NCI-H226 (cell line): ENCODE data around the gene TMEM63B.
"Not testable (repeated sequence)": the region's sequence is repeated elsewhere in the genome, so short reads cannot be mapped to it uniquely, and the experiment has no call there.

Experiments used
- DNase-seq: peaks from one replicate; pipeline ENCODE4 v3.0.0-alpha.2; 2015

TMEM63B gene

DNA sequence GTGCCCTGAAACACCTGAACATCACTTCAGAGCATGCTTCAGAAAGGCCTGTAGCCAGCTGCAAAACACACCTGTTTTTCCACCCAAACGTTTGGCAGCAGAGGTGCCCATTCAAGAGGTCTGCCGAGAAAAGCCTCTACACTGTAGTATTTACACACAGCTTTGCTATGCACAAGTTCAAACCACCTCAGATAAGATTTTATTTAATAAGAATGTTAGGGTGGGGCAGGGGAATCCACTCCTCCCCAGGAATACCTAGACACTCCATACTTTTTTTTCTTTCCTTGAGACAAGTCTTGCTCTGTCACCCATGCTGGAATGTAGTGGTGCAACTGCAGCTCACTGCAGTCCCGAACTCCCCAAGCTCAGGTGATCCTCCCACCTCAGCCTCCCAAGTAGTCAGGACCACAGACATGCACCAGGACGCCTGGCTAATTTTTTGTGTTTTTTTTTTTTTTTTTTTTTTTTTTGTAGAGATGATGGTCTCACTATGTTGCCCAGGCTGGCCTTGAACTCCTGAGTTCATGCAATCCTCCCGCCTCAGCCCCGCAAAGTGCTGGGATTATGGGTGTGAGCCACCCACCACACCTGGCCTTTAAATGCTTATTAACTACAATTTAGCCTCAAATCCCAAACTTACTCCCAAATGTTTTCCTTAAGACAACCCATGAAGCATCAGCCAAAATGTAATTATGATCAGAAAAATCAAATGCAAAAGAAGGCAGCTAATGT lies 9.8 kb upstream of the TMEM63B start:
- DNase-seq, result peak; percentile 96

DNA sequence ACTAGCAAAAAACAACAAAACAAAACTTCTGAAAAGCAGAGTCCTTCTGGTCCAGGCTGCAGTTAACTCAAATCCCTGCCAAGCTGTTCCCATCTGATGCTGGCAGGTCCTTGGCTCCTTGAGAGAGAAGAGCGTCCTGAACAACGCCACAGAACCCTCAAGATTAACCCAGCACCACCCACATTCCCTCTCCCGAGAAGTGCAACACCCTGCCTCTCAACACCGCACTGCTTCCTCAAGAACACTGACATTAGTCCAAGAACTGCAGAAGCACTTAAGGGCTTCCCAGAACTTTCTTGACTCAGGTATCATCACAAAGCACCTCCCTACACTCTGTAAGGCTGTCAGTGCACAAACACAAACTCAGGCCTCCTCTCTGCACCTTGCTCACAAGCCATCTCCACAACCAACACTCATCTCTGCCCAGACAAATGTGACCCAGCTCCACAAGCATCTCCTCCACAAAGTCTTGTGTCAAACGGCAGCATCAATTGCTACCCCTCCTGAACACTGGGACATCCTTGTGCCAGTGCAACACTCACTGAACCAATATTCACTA lies 7.6 kb upstream of the TMEM63B start:
- DNase-seq, result no peak

DNA sequence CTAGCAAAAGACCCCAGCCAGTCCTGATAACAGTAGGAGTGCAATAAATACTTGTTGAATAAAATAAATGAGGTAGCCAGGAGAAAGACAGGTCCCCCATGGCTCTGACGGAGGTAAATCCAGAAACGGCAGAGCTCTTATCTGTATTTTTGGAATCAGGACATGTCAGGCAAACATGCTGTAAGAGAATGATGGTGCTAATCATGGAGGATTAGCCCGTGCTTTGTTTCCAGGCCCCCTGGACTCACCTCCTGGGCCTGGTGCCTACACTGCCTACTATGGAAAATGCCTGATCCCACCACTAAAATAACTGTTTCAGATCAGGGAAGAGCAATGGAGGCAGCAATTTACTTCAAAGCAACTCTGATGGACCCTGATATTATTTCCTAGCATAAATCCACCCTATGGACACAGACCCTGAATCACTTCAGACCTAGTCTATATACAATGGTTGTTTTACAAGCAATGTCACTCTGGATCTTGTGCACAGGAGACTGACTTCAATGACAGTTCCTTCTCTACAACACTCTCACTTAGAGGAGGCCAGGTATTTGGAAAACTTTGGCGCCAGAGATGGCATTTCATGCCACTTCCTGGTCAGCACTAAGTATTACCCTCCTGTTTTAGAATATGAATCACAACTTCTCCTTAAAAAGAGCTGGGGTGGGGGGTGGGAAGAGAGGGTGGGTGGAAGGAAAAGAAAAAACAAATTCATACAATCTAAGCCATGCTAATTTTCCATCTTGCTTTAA lies 6.5 kb upstream of the TMEM63B start:
- DNase-seq, result no peak

DNA sequence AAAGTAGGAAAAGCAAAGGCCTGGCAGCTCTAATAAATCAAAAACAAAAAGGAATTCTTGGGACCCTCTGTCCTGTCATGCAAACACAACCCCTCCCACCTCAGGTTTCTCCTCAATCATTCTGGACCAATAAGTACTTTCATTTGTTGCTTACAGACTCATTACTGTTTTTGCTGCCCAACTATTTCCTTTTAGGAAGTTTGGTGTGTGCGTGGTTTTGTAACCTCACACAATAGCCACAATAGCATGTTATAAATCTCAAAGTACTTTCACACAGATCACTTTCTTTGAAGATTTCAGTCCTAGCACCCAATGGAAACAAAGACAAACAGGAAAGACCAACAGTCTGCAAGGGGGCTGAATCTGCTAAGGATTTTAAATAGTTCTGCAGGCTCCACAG lies 4.6 kb upstream of the TMEM63B start:
- no peak for DNase-seq

DNA sequence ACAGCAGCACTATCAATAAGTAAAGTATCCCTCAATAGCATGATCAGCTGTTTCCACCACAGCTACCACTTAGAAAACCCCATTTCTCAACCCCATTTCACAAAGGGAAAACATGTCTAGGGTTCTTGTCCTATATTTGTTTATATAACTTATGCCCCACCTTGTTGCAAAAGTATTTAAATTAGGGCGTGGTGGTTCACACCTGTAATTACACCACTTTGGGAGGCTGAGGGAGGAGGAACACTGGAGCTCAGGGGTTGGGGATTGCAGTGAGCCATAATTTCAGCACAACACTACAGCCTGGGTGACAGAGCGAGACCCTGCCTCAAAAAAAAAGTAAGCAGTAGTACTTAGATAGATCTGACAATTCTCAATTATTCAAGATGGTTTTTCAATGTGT lies 3.8 kb upstream of the TMEM63B start:
- no peak for DNase-seq

GRCh38 chr6:44126320-44127149 lies 819 bp upstream of the TMEM63B start:
- DNase-seq, result peak; percentile 72

GRCh38 chr6:44128020-44128917 lies 915 bp downstream of the TMEM63B start:
- no peak for DNase-seq

DNA sequence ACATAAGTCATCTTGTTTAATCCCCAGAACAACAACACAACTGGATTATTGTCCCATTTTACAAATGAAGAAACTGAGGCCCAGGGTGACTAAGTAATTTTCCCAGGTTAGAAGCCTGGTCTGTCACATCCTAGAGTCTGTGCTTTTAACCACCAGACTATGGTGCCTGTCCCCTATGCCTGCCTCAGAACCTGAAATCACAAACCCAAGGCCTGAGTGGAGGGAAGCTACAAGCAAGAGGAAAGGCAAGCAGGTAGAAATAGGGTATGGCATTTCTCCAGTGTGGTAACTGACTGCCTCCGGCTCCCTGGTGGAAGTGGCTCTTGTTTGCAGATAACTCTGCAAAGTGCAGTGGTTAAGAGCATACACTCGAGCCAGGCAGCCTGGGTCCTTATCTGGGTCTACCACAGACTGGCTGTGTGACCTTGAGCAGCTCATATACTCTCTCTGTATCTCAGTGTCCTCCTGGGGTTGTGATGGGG lies 2.5 kb downstream of the TMEM63B start:
- no peak for DNase-seq

DNA sequence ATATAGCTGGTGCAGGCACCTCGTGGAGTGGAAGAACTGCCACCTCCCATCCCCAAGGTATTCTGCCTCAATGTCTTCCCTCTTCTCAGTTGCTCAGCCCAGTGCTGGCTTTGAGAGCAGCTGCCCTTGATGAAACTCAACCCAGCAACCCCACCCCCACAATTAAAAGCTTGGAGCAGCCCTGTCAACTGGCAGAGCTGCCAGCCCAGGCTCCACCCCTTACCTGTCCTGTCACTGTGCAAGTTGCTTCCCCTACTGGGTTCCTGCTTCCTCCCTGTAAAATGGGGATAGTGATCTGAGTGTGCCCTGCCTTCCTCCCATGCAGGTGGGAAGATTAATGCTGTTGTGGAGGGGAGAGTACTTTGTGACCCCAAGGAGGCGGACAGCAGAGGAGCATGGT lies 4.5 kb downstream of the TMEM63B start:
- DNase-seq, result no peak

DNA sequence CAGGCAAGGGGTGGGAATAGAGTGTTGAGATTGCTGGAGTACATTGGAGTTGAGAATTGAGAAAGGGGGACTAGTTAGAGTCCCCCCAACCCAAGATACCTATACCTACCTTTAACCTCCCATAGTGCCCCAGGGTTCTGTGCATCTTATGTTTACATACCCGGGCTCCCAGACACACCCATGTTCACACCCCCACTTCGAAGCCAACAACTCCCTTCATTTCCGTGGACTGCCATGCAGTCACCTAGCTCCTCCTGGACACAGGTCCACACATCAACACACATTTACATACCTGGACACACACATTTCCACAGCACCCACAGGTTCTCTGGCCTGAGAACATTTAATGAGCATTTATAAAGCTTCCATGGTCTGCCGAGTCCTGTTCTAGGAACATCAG lies 5.1 kb downstream of the TMEM63B start:
- DNase-seq, result no peak

- DNase-seq, result peak; percentile 33
Measured at GRCh38 chr6:44133003-44133931, 5.9 kb downstream of the TMEM63B start.

- no peak for DNase-seq
Measured at GRCh38 chr6:44133981-44134711, 6.8 kb downstream of the TMEM63B start.

DNA sequence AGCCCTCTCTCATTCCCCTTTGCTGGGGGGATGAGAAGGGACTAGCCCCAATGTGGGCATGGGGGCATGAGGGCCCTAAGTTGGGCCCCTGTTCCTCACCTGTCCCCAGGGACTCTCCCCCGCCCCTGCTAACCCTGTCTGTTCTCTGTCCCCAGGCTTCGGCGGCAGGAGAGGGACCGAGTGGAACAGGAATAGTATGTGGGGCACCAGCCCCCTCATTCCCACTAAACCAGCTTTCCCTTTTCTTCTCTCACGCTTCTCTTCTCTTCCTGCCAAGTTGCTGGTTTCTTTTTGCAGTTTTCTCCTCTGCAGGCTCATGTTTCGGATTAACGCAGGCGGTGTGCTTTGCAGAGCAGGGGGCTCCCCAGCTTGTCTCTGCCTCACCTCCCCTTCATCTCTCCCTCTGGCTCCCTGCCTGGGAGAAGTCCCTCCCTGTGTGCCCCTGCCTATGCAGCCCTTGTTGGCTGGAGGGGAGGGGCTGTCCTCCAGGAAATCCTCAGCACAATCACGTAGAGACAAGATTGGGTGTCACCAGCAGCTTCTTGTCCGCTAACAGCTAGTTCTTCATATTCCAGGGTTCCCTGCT lies 7.9 kb downstream of the TMEM63B start:
- DNase-seq, result no peak

DNA sequence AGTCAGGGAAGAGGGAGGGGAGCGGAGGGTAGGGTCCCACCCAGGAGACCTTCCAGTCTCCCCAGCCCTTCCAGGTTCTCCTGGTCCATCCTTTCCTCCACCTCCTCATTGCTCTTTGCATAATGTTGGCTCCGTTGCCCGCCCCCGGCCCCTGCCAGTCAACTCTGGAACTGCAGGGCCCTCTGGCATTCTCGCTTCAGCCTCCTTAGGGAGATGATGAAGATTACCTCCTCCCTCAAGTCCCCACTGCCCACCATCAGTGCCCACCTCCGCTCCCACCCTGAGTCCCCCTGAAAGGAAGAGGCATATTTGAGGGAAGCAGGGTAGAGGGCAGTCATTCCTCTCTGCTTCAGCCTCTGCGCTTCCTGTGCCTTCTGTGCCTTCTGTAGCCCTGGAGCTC lies 8.5 kb downstream of the TMEM63B start:
- DNase-seq, result no peak

DNA sequence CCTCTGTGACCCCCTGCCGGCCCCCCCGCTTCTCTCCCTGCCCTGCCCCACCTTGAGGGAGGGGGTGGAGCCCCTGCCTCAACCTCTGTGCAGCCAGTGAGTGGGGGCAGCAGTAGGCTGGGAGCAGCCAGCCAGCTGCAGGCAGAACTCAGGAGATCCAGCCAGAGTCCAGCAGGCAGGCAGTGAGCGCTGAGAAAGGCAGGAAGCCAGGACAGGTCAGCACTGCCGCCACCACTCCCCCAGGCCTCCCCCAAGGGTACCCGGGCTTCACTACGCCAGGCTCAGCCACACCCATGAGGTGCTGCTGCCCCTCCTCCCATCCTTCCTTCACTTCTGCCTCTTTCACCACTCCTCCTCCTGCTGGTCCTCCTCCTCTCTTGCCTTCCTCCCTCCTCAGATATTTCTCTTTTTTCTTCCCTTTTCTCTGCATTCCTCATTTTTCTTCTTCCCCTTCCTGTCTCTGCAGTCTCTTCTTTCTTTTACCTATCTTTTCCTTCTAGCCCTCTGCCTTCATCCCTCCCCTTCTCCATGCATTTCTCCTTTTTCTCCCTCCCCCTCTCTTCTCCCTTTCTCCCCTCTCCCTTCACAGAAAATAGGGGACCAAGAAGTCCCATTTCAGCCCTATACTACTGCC lies 11.5 kb downstream of the TMEM63B start:
- peak; percentile 81 for DNase-seq

DNA sequence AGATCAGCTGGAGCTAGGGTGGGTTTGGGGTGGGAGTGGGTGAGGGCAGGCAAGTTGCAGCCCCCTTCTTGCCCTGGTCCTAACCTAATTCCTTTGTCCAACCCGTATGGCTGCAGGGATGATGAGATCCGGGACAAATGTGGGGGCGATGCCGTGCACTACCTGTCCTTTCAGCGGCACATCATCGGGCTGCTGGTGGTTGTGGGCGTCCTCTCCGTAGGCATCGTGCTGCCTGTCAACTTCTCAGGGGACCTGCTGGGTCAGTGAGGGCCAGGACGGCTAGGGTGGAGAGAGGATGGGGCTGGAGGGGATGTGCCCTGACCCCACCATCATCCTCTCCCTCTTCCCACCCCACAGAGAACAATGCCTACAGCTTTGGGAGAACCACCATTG lies 12.0 kb downstream of the TMEM63B start:
- DNase-seq, result no peak

DNA sequence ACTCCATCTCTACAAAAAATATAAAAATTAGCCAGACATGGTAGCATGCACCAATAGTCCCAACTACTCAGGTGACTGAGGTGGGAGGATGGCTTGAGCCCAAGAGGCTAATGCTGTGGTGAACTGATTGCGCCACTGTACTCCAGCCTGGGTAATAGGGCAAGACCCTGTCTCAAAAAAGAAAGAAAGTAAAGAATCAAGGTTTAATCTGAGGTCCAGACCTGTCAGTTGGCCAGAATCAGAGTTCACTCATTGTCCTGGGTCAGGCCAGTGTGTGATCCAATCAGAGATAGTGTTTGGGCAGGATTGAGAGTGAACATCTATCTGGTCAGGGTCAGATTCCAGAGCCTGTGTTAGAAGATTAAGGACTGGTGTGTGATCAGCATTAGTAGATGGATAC lies 15.5 kb downstream of the TMEM63B start:
- DNase-seq, result no peak

- no peak for DNase-seq
Measured at GRCh38 chr6:44143731-44144130, 16.4 kb downstream of the TMEM63B start.

- DNase-seq, result not testable (repeated sequence)
Measured at GRCh38 chr6:44144536-44144935, 17.2 kb downstream of the TMEM63B start.
